ENCODE results near the gene WWP2.

- TF ChIP-seq CTCF (IDR thresholded peaks at IDR 0.05) (no peak), POLR2A (IDR thresholded peaks at IDR 0.05) (no peak)
Measured at GRCh38 chr16:69910964-69911363, 148.8 kb downstream of the WWP2 start.
